Uterus (tissue), 4 donors: ENCODE measurements around the gene TCP1. TPM values are rescaled to one million over a fixed set of nuclear protein-coding genes. Genes with fewer than 3 reads are reported as not detected.

Experiments used
- DNase-seq, 2 donors: peaks; one replicate each; pipeline ENCODE4 v3.0.0-alpha.2; 2019 to 2020
- H3K27ac ChIP-seq, 2 donors: fragments of 200-600 bp; sonication (generic); 1 replicate in 1 of 2; 2 replicates in 1 of 2; pipeline ENCODE4 v1.5.1; 2016 to 2018
- H3K27me3 ChIP-seq, 2 donors: fragments of 200-600 bp; sonication (generic); one replicate each; pipeline ENCODE4 v1.5.1; 2018 to 2019; ENCODE audit warnings: control low read depth in 1 of 2
- H3K36me3 ChIP-seq, 2 donors: fragments of 200-600 bp; sonication (generic); one replicate each; pipeline ENCODE4 v1.5.1; 2019; ENCODE audit warnings: control low read depth in 1 of 2
- H3K4me1 ChIP-seq, 2 donors: fragments of 200-600 bp; sonication (generic); one replicate each; pipeline ENCODE4 v1.5.1; 2018 to 2019; ENCODE audit warnings: control low read depth in 1 of 2
- H3K4me3 ChIP-seq, 2 donors: fragments of 200-600 bp; sonication (generic); 1 replicate in 1 of 2; 2 replicates in 1 of 2; pipeline ENCODE4 v1.5.1; 2018 to 2019; ENCODE audit warnings: mild to moderate bottlenecking in 1 of 2
- H3K9me3 ChIP-seq, 2 donors: fragments of 200-600 bp; sonication (generic); one replicate each; pipeline ENCODE4 v1.5.1; 2019; ENCODE audit warnings: control low read depth in 1 of 2
- CTCF ChIP-seq, 4 experiments: fragments of 200-600 bp in 2 of 4; fragments of 450-650 bp in 2 of 4; sonication (generic) in 2 of 4; IDR thresholded peaks; one replicate each; pipeline ENCODE4 v1.5.1; 2016 to 2019; ENCODE audit warnings: antibody characterized with exemption in 4 of 4, mild to moderate bottlenecking in 2 of 4, moderate library complexity in 1 of 4
- POLR2A ChIP-seq, 2 donors: fragments of 450-650 bp; IDR thresholded peaks; one replicate each; pipeline ENCODE4 v1.6.1; 2016; ENCODE audit warnings: antibody characterized with exemption in 2 of 2, mild to moderate bottlenecking in 1 of 2, moderate library complexity in 1 of 2
- intact Hi-C: fragments of 100-400 bp; cut with DNase I; formaldehyde crosslinking; loops from one replicate; pipeline ENCODE4 v1.15.1; 2023; ENCODE audit warnings: low total_unique reads
- total RNA-seq, 4 donors: library from RNA; depleted of rRNA in 3 of 4; stranded (reverse); fragments of >200 nt in 3 of 4; gene quantifications; one replicate each; pipeline versions ENCODE4 v1.1.0 to v1.2.4, GENCODE V29; 2014 to 2023
- donor health status: DM: yes; HTN: yes; CAD: no.

Gene TCP1
- total RNA-seq, 4 donors from 2014 or later, result 109 to 241 (median 170) TPM

DNA sequence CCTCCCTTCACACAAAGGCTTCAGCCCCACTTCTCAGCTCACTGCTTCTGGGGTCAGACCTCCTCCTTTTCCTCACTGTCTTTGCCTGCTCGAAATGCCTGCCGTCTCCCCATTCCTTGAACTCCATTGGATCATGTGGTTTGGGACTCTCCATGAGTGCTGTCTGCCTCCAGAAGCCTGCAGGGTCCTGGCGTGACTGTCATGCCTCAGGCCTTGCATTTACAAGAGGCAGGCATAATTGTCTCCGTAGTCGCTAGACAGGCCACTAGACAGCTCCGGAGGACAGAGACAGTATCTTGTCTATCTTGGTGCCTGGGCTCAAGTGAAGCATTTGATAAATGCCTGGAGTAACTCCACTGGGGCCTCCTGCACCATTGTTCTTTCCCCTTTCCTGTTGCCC is 26.0 kb upstream of the TCP1 start:
- no peaks in the 10 kb centered on the region for H3K4me1 ChIP-seq
- intact Hi-C loops, result no loop called here
- H3K4me3 ChIP-seq, result no peak overlapping the region
- no peaks in the 10 kb centered on the region for H3K27me3 ChIP-seq
- no peaks in the 10 kb centered on the region for H3K9me3 ChIP-seq
- TF ChIP-seq POLR2A (IDR thresholded peaks at IDR 0.05) (no peak), CTCF (IDR thresholded peaks at IDR 0.05) (no peak)
- H3K36me3 ChIP-seq, result no peaks in the 10 kb centered on the region
- no peak overlapping the region for H3K27ac ChIP-seq
- DNase-seq, result no peak

GRCh38 chr6:159813781-159814180 is 24.4 kb upstream of the TCP1 start:
- no peak for TF ChIP-seq POLR2A (IDR thresholded peaks at IDR 0.05)
- no peak for TF ChIP-seq CTCF (IDR thresholded peaks at IDR 0.05)
- no peak for DNase-seq
- Histone ChIP-seq H3K27me3 (no peaks in the 10 kb centered on the region), H3K27ac (no peak overlapping the region), H3K4me1 (no peaks in the 10 kb centered on the region), H3K9me3 (no peaks in the 10 kb centered on the region), H3K4me3 (no peak overlapping the region), H3K36me3 (no peaks in the 10 kb centered on the region)
- intact Hi-C loops, result no loop called here

GRCh38 chr6:159809149-159809548 is 19.7 kb upstream of the TCP1 start:
- no peaks in the 10 kb centered on the region for H3K9me3 ChIP-seq
- H3K4me1 ChIP-seq, result no peaks in the 10 kb centered on the region
- intact Hi-C loops, result no loop called here
- TF ChIP-seq CTCF (IDR thresholded peaks at IDR 0.05), result no peak
- no peak for TF ChIP-seq POLR2A (IDR thresholded peaks at IDR 0.05)
- no peak for DNase-seq
- no peaks in the 10 kb centered on the region for H3K36me3 ChIP-seq
- H3K4me3 ChIP-seq, result no peak overlapping the region
- H3K27me3 ChIP-seq, result no peaks in the 10 kb centered on the region
- no peak overlapping the region for H3K27ac ChIP-seq

- intact Hi-C loops, result no loop called here
- Histone ChIP-seq H3K27me3 (no peaks in the 10 kb centered on the region), H3K4me1 (no peaks in the 10 kb centered on the region), H3K4me3 (no peak overlapping the region), H3K36me3 (no peaks in the 10 kb centered on the region), H3K9me3 (no peaks in the 10 kb centered on the region), H3K27ac (no peak overlapping the region)
- TF ChIP-seq POLR2A (IDR thresholded peaks at IDR 0.05) (no peak), CTCF (IDR thresholded peaks at IDR 0.05) (no peak)
- no peak for DNase-seq
These were observed 19.2 kb upstream of the TCP1 start for GRCh38 chr6:159808647-159809046.

- no peak overlapping the region for H3K27ac ChIP-seq
- intact Hi-C loops, result no loop called here
- H3K4me3 ChIP-seq, result no peak overlapping the region
- no peaks in the 10 kb centered on the region for H3K9me3 ChIP-seq
- H3K4me1 ChIP-seq, result no peaks in the 10 kb centered on the region
- DNase-seq, result no peak
- H3K36me3 ChIP-seq, result no peaks in the 10 kb centered on the region
- TF ChIP-seq POLR2A (IDR thresholded peaks at IDR 0.05), result no peak
- H3K27me3 ChIP-seq, result no peaks in the 10 kb centered on the region
These were observed 17.9 kb upstream of the TCP1 start for GRCh38 chr6:159807150-159807858.
